ENCODE measurements around the gene MINDY2.

MINDY2 gene

GRCh38 chr15:58886921-58887320 is 115.8 kb downstream of the MINDY2 start:
- no peak overlapping the region for H3K4me3 ChIP-seq (ENCODE audit: low read length in 2 of 2)
- WGBS, 2 donors (ENCODE audit: extremely low coverage in 2 of 2, insufficient read length in 2 of 2, insufficient replicate concordance in 1 of 2) = no CpG with 5 or more reads among the region's 12 CpGs
- H3K4me1 ChIP-seq (ENCODE audit: control insufficient read depth in 2 of 2, insufficient read depth in 1 of 2, low read depth in 1 of 2, low read length in 2 of 2) = no peaks in the 10 kb centered on the region
- H3K36me3 ChIP-seq (replicated peaks in 1 of 2; ENCODE audit: control insufficient read depth in 2 of 2, insufficient read depth in 2 of 2, low read length in 2 of 2) = peaks cover 31 to 99% of the 10 kb centered on the region in 2 donors
- no peaks in the 10 kb centered on the region for H3K79me1 ChIP-seq (ENCODE audit: low read depth, low read length)
- DNase-seq (ENCODE audit: low spot score) = no peak
- H2AFZ ChIP-seq (ENCODE audit: low read length) = no peak overlapping the region
- no peak overlapping the region for H3K4me2 ChIP-seq (ENCODE audit: insufficient read depth, low read length, poor library complexity, severe bottlenecking)
- H2BK120ac ChIP-seq (ENCODE audit: low read depth, low read length) = no peak overlapping the region
- H3K18ac ChIP-seq (ENCODE audit: low read length) = no peak overlapping the region
- no peak overlapping the region for H3K27ac ChIP-seq (replicated peaks; ENCODE audit: low read length)
- H4K8ac ChIP-seq (ENCODE audit: low read depth, low read length) = no peak overlapping the region
- H3K14ac ChIP-seq (ENCODE audit: low read length) = no peak overlapping the region
- H2BK5ac ChIP-seq (ENCODE audit: low read length) = no peak overlapping the region
- no peak overlapping the region for H2BK12ac ChIP-seq (ENCODE audit: low read length)
- no peak overlapping the region for H3K4ac ChIP-seq (ENCODE audit: low read length)
- H3K23ac ChIP-seq (ENCODE audit: low read depth, low read length, poor library complexity) = peak overlapping the region; percentile 44
- H3K9ac ChIP-seq (ENCODE audit: low read depth, low read length, poor library complexity) = peak overlapping the region; percentile 51
- H2AK5ac ChIP-seq (ENCODE audit: low read depth, low read length) = no peak overlapping the region
- H2BK15ac ChIP-seq (ENCODE audit: low read length) = no peak overlapping the region
- no peak overlapping the region for H4K91ac ChIP-seq (ENCODE audit: low read depth, low read length, poor library complexity)
- no peaks in the 10 kb centered on the region for H3K9me3 ChIP-seq (replicated peaks in 1 of 2; ENCODE audit: control insufficient read depth in 2 of 2, insufficient read depth in 1 of 2, low read depth in 1 of 2, low read length in 2 of 2)
- no peaks in the 10 kb centered on the region for H3K27me3 ChIP-seq (ENCODE audit: control insufficient read depth in 3 of 3, insufficient read depth in 3 of 3, low read depth in 1 of 3, low read length in 3 of 3)

DNA sequence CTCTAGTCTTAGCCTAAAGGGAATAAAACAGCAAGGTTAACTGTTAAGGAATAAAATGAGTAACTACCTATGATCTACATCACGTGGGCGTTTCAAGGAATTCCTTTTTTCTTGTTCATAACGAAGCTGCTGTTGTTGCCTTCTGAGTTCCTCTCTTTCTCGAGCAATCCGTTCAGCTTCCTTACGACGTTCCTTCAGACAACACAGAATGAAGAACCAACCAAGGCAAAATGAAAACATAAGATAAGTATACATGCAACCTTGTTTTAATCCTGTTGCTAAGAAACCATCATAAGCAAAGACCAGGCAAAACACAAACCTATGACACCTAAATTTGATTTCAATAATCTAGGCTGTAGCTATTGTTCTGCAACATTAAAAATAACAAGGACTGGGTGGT is 118.3 kb downstream of the MINDY2 start:
- no CpG with 5 or more reads among the region's 7 CpGs for WGBS, 2 donors (ENCODE audit: extremely low coverage in 2 of 2, insufficient read length in 2 of 2, insufficient replicate concordance in 1 of 2)
- Histone ChIP-seq H3K79me1 (ENCODE audit: low read depth, low read length) (no peaks in the 10 kb centered on the region), H3K27ac (replicated peaks; ENCODE audit: low read length) (no peak overlapping the region), H2BK120ac (ENCODE audit: low read depth, low read length) (no peak overlapping the region), H3K4me2 (ENCODE audit: insufficient read depth, low read length, poor library complexity, severe bottlenecking) (no peak overlapping the region), H3K4ac (ENCODE audit: low read length) (no peak overlapping the region), H3K27me3 (ENCODE audit: control insufficient read depth in 3 of 3, insufficient read depth in 3 of 3, low read depth in 1 of 3, low read length in 3 of 3) (no peaks in the 10 kb centered on the region), H3K4me3 (ENCODE audit: low read length in 2 of 2) (no peak overlapping the region), H4K8ac (ENCODE audit: low read depth, low read length) (no peak overlapping the region), H3K36me3 (replicated peaks in 1 of 2; ENCODE audit: control insufficient read depth in 2 of 2, insufficient read depth in 2 of 2, low read length in 2 of 2) (peaks cover 23 to 100% of the 10 kb centered on the region in 2 donors), H2BK15ac (ENCODE audit: low read length) (no peak overlapping the region), H2BK5ac (ENCODE audit: low read length) (no peak overlapping the region), H3K4me1 (ENCODE audit: control insufficient read depth in 2 of 2, insufficient read depth in 1 of 2, low read depth in 1 of 2, low read length in 2 of 2) (no peaks in the 10 kb centered on the region), H3K9me3 (replicated peaks in 1 of 2; ENCODE audit: control insufficient read depth in 2 of 2, insufficient read depth in 1 of 2, low read depth in 1 of 2, low read length in 2 of 2) (no peaks in the 10 kb centered on the region), H3K18ac (ENCODE audit: low read length) (no peak overlapping the region), H2AK5ac (ENCODE audit: low read depth, low read length) (no peak overlapping the region), H2BK12ac (ENCODE audit: low read length) (no peak overlapping the region), H3K9ac (ENCODE audit: low read depth, low read length, poor library complexity) (no peak overlapping the region), H2AFZ (ENCODE audit: low read length) (no peak overlapping the region), H4K91ac (ENCODE audit: low read depth, low read length, poor library complexity) (no peak overlapping the region), H3K23ac (ENCODE audit: low read depth, low read length, poor library complexity) (no peak overlapping the region), H3K14ac (ENCODE audit: low read length) (no peak overlapping the region)
- no peak for DNase-seq (ENCODE audit: low spot score)

GRCh38 chr15:58898150-58898680 is 127.1 kb downstream of the MINDY2 start:
- no peak overlapping the region for H3K4ac ChIP-seq (ENCODE audit: low read length)
- whole genome bisulfite sequencing, 2 donors (ENCODE audit: extremely low coverage in 2 of 2, insufficient read length in 2 of 2, insufficient replicate concordance in 1 of 2) = no CpG with 5 or more reads among the region's 1 CpG
- H2AK5ac ChIP-seq (ENCODE audit: low read depth, low read length) = no peak overlapping the region
- no peaks in the 10 kb centered on the region for H3K4me1 ChIP-seq (ENCODE audit: control insufficient read depth in 2 of 2, insufficient read depth in 1 of 2, low read depth in 1 of 2, low read length in 2 of 2)
- H3K4me2 ChIP-seq (ENCODE audit: insufficient read depth, low read length, poor library complexity, severe bottlenecking) = no peak overlapping the region
- no peaks in the 10 kb centered on the region for H3K27me3 ChIP-seq (ENCODE audit: control insufficient read depth in 3 of 3, insufficient read depth in 3 of 3, low read depth in 1 of 3, low read length in 3 of 3)
- H2BK15ac ChIP-seq (ENCODE audit: low read length) = no peak overlapping the region
- no peak overlapping the region for H3K4me3 ChIP-seq (ENCODE audit: low read length in 2 of 2)
- H2AFZ ChIP-seq (ENCODE audit: low read length) = no peak overlapping the region
- H3K27ac ChIP-seq (replicated peaks; ENCODE audit: low read length) = no peak overlapping the region
- no peaks in the 10 kb centered on the region for H3K79me1 ChIP-seq (ENCODE audit: low read depth, low read length)
- no peak for DNase-seq (ENCODE audit: low spot score)
- no peak overlapping the region for H2BK12ac ChIP-seq (ENCODE audit: low read length)
- peaks cover 13 to 95% of the 10 kb centered on the region in 2 donors for H3K36me3 ChIP-seq (replicated peaks in 1 of 2; ENCODE audit: control insufficient read depth in 2 of 2, insufficient read depth in 2 of 2, low read length in 2 of 2)
- H3K9ac ChIP-seq (ENCODE audit: low read depth, low read length, poor library complexity) = no peak overlapping the region
- H2BK120ac ChIP-seq (ENCODE audit: low read depth, low read length) = no peak overlapping the region
- no peak overlapping the region for H4K8ac ChIP-seq (ENCODE audit: low read depth, low read length)
- H2BK5ac ChIP-seq (ENCODE audit: low read length) = no peak overlapping the region
- no peaks in the 10 kb centered on the region for H3K9me3 ChIP-seq (replicated peaks in 1 of 2; ENCODE audit: control insufficient read depth in 2 of 2, insufficient read depth in 1 of 2, low read depth in 1 of 2, low read length in 2 of 2)
- H4K91ac ChIP-seq (ENCODE audit: low read depth, low read length, poor library complexity) = no peak overlapping the region
- no peak overlapping the region for H3K23ac ChIP-seq (ENCODE audit: low read depth, low read length, poor library complexity)
- H3K18ac ChIP-seq (ENCODE audit: low read length) = no peak overlapping the region
- H3K14ac ChIP-seq (ENCODE audit: low read length) = no peak overlapping the region

- Histone ChIP-seq H3K9me3 (replicated peaks in 1 of 2; ENCODE audit: control insufficient read depth in 2 of 2, insufficient read depth in 1 of 2, low read depth in 1 of 2, low read length in 2 of 2) (no peaks in the 10 kb centered on the region), H2BK12ac (ENCODE audit: low read length) (no peak overlapping the region), H2BK15ac (ENCODE audit: low read length) (no peak overlapping the region), H3K79me1 (ENCODE audit: low read depth, low read length) (no peaks in the 10 kb centered on the region), H3K36me3 (replicated peaks in 1 of 2; ENCODE audit: control insufficient read depth in 2 of 2, insufficient read depth in 2 of 2, low read length in 2 of 2) (peaks cover 11 to 95% of the 10 kb centered on the region in 2 donors), H2BK5ac (ENCODE audit: low read length) (no peak overlapping the region), H3K9ac (ENCODE audit: low read depth, low read length, poor library complexity) (no peak overlapping the region), H4K91ac (ENCODE audit: low read depth, low read length, poor library complexity) (no peak overlapping the region), H3K23ac (ENCODE audit: low read depth, low read length, poor library complexity) (no peak overlapping the region), H3K27me3 (ENCODE audit: control insufficient read depth in 3 of 3, insufficient read depth in 3 of 3, low read depth in 1 of 3, low read length in 3 of 3) (no peaks in the 10 kb centered on the region), H3K4ac (ENCODE audit: low read length) (no peak overlapping the region), H4K8ac (ENCODE audit: low read depth, low read length) (no peak overlapping the region), H2BK120ac (ENCODE audit: low read depth, low read length) (no peak overlapping the region), H3K4me1 (ENCODE audit: control insufficient read depth in 2 of 2, insufficient read depth in 1 of 2, low read depth in 1 of 2, low read length in 2 of 2) (no peaks in the 10 kb centered on the region), H3K18ac (ENCODE audit: low read length) (no peak overlapping the region), H3K4me2 (ENCODE audit: insufficient read depth, low read length, poor library complexity, severe bottlenecking) (no peak overlapping the region), H3K14ac (ENCODE audit: low read length) (no peak overlapping the region), H3K4me3 (ENCODE audit: low read length in 2 of 2) (no peak overlapping the region), H2AK5ac (ENCODE audit: low read depth, low read length) (no peak overlapping the region), H2AFZ (ENCODE audit: low read length) (no peak overlapping the region), H3K27ac (replicated peaks; ENCODE audit: low read length) (no peak overlapping the region)
- no peak for DNase-seq (ENCODE audit: low spot score)
- no CpG with 5 or more reads among the region's 3 CpGs for WGBS, 2 donors (ENCODE audit: extremely low coverage in 2 of 2, insufficient read length in 2 of 2, insufficient replicate concordance in 1 of 2)
Observed at GRCh38 chr15:58900631-58901030, 129.5 kb downstream of the MINDY2 start.

All from neuronal stem cell (in vitro differentiated cells).